SU-DHL-6 (cell line): ENCODE measurements around the gene FANK1.

ENCODE experiments used
- H2AFZ ChIP-seq: fragments of 200-600 bp; sonication (generic); 2 replicates; pipeline ENCODE4 v1.6.1; 2014; ENCODE audit warnings: low read depth, mild to moderate bottlenecking, moderate library complexity, mixed read lengths, antibody characterized with exemption, low read length; ENCODE audit not compliant: severe bottlenecking
- H3F3A ChIP-seq: fragments of 200-600 bp; shearing (Covaris generic); 2 replicates; pipeline ENCODE4 v1.6.0; 2016; ENCODE audit warnings: antibody characterized with exemption, mild to moderate bottlenecking; ENCODE audit not compliant: insufficient read depth
- H3K27ac ChIP-seq: fragments of 200-600 bp; sonication (generic); 2 replicates; pipeline ENCODE4 v1.5.1; 2016; ENCODE audit warnings: low read depth, mild to moderate bottlenecking, low read length, moderate library complexity, mixed read lengths
- H3K27me3 ChIP-seq: fragments of 200-600 bp; sonication (generic), shearing (Covaris generic); 2 replicates; pipeline ENCODE4 v1.6.0; 2014; ENCODE audit warnings: mild to moderate bottlenecking, low read length
- H3K36me3 ChIP-seq: fragments of 200-600 bp; sonication (generic); 2 replicates; pipeline ENCODE4 v1.6.1; 2014; ENCODE audit warnings: mild to moderate bottlenecking, low read length, mixed read lengths
- H3K4me2 ChIP-seq: fragments of 300-600, 200-600 bp; shearing (Covaris generic), sonication (generic); 2 replicates; pipeline ENCODE4 v1.6.0; 2014; ENCODE audit warnings: low read length, low read depth, mild to moderate bottlenecking; ENCODE audit not compliant: poor library complexity, severe bottlenecking
- H3K4me3 ChIP-seq: fragments of 200-600 bp; sonication (generic); 2 replicates; pipeline ENCODE4 v1.5.1; 2014; ENCODE audit warnings: antibody characterized with exemption, low read length, mild to moderate bottlenecking, mixed read lengths; ENCODE audit not compliant: insufficient read depth, poor library complexity, severe bottlenecking
- H3K79me2 ChIP-seq: fragments of 200-600 bp; sonication (generic); 2 replicates; pipeline ENCODE4 v1.6.1; 2014; ENCODE audit warnings: mild to moderate bottlenecking, low read length, moderate library complexity; ENCODE audit not compliant: insufficient read depth
- H3K9ac ChIP-seq: fragments of 200-600 bp; sonication (generic); 2 replicates; pipeline ENCODE4 v1.7.0; 2014; ENCODE audit warnings: mild to moderate bottlenecking, low read length
- H3K9me2 ChIP-seq: fragments of 200-600 bp; sonication (generic); replicated peaks from 2 replicates; pipeline ENCODE4 v1.6.1; 2014; ENCODE audit warnings: low read length; ENCODE audit not compliant: insufficient read depth
- H3K9me3 ChIP-seq: fragments of 200-600 bp; sonication (generic); 2 replicates; pipeline ENCODE4 v1.6.1; 2014; ENCODE audit warnings: low read length, mixed read lengths; ENCODE audit not compliant: insufficient read depth
- H4K20me1 ChIP-seq: fragments of 200-600 bp; sonication (generic); 2 replicates; pipeline ENCODE4 v1.6.1; 2014; ENCODE audit warnings: low read depth, mild to moderate bottlenecking, antibody characterized with exemption, low read length, moderate library complexity, mixed read lengths
- EZH2phosphoT487 ChIP-seq: fragments of 200-600 bp; sonication (generic), shearing (Covaris generic); conservative IDR thresholded peaks from 2 replicates; pipeline ENCODE4 v1.6.1; 2018; ENCODE audit warnings: mild to moderate bottlenecking, antibody characterized with exemption, low read length, moderate library complexity, mixed read lengths
- TF ChIP-seq, protein P1 (sequence below): fragments of 200-600 bp; sonication (generic); IDR thresholded peaks from one replicate; pipeline ENCODE4 v1.5.1; 2017; ENCODE audit warnings: antibody characterized with exemption, mild to moderate bottlenecking, low read length, moderate library complexity; ENCODE audit not compliant: insufficient read depth, poor library complexity, severe bottlenecking

The FANK1 gene

GRCh38 chr10:126042354-126042753 is 146.0 kb downstream of the FANK1 start:
- TF ChIP-seq, protein P1, sequence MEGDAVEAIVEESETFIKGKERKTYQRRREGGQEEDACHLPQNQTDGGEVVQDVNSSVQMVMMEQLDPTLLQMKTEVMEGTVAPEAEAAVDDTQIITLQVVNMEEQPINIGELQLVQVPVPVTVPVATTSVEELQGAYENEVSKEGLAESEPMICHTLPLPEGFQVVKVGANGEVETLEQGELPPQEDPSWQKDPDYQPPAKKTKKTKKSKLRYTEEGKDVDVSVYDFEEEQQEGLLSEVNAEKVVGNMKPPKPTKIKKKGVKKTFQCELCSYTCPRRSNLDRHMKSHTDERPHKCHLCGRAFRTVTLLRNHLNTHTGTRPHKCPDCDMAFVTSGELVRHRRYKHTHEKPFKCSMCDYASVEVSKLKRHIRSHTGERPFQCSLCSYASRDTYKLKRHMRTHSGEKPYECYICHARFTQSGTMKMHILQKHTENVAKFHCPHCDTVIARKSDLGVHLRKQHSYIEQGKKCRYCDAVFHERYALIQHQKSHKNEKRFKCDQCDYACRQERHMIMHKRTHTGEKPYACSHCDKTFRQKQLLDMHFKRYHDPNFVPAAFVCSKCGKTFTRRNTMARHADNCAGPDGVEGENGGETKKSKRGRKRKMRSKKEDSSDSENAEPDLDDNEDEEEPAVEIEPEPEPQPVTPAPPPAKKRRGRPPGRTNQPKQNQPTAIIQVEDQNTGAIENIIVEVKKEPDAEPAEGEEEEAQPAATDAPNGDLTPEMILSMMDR: no peak
- TF ChIP-seq EZH2phosphoT487: no peak
- Histone ChIP-seq H3K4me2 (peak overlapping the region; percentile 59), H3K9me2 (no peaks in the 10 kb centered on the region), H3K79me2 (no peaks in the 10 kb centered on the region), H3K9ac (peak overlapping the region; percentile 49), H3K9me3 (no peaks in the 10 kb centered on the region), H3K27ac (peak overlapping the region; percentile 65), H3K36me3 (no peaks in the 10 kb centered on the region), H4K20me1 (no peaks in the 10 kb centered on the region), H2AFZ (peak overlapping the region; percentile 93), H3K27me3 (no peaks in the 10 kb centered on the region), H3F3A (no peaks in the 10 kb centered on the region), H3K4me3 (peak overlapping the region; percentile 27)

- H3K27me3 ChIP-seq: no peaks in the 10 kb centered on the region
- peak overlapping the region; percentile 93 for H2AFZ ChIP-seq
- no peaks in the 10 kb centered on the region for H4K20me1 ChIP-seq
- H3K79me2 ChIP-seq: no peaks in the 10 kb centered on the region
- H3K4me2 ChIP-seq: no peak overlapping the region
- H3F3A ChIP-seq: no peaks in the 10 kb centered on the region
- H3K36me3 ChIP-seq: no peaks in the 10 kb centered on the region
- no peak overlapping the region; the same call in 1 of the 2 replicates for H3K27ac ChIP-seq
- no peak overlapping the region for H3K9ac ChIP-seq
- H3K4me3 ChIP-seq: no peak overlapping the region
- no peaks in the 10 kb centered on the region for H3K9me3 ChIP-seq
- no peak for TF ChIP-seq EZH2phosphoT487
- TF ChIP-seq, protein P1: no peak
- no peaks in the 10 kb centered on the region for H3K9me2 ChIP-seq
Measured at GRCh38 chr10:126042906-126043305, 146.5 kb downstream of the FANK1 start.

- no peaks in the 10 kb centered on the region for H3K36me3 ChIP-seq
- no peak overlapping the region for H3K9ac ChIP-seq
- no peak overlapping the region for H2AFZ ChIP-seq
- H3K27me3 ChIP-seq: no peaks in the 10 kb centered on the region
- no peak overlapping the region for H3K4me3 ChIP-seq
- no peak for TF ChIP-seq EZH2phosphoT487
- TF ChIP-seq, protein P1: no peak
- H3K79me2 ChIP-seq: no peaks in the 10 kb centered on the region
- H3K9me2 ChIP-seq: no peaks in the 10 kb centered on the region
- no peak overlapping the region for H3K4me2 ChIP-seq
- H4K20me1 ChIP-seq: no peaks in the 10 kb centered on the region
- no peak overlapping the region for H3K27ac ChIP-seq
- no peaks in the 10 kb centered on the region for H3F3A ChIP-seq
- H3K9me3 ChIP-seq: no peaks in the 10 kb centered on the region
Measured at GRCh38 chr10:126043389-126043788, 147.0 kb downstream of the FANK1 start.
